Hepatocyte (in vitro differentiated cells): Measurements from ENCODE around the gene RGS14. TPM values are rescaled to one million over a fixed set of nuclear protein-coding genes. Genes with fewer than 3 reads are reported as not detected.

Experiments used
- DNase-seq: peaks from one replicate; pipeline ENCODE4 v3.0.0-alpha.2; 2016; ENCODE audit warnings: low spot score
- H2AFZ ChIP-seq: fragments of 200-600 bp; sonication (generic); 2 replicates; pipeline ENCODE4 v1.6.0; 2016; ENCODE audit warnings: antibody characterized with exemption, mild to moderate bottlenecking
- H3K27ac ChIP-seq: fragments of 200-600 bp; sonication (generic); 2 replicates; pipeline ENCODE4 v1.5.1; 2016; ENCODE audit warnings: mild to moderate bottlenecking
- H3K27me3 ChIP-seq: fragments of 200-600 bp; sonication (generic); 2 replicates; pipeline ENCODE4 v1.6.1; 2016
- H3K36me3 ChIP-seq: fragments of 200-600 bp; sonication (generic); replicated peaks from 2 replicates; pipeline ENCODE4 v1.5.1; 2016; ENCODE audit warnings: low read depth; ENCODE audit not compliant: insufficient read depth
- H3K4me1 ChIP-seq: fragments of 200-600 bp; sonication (generic); 2 replicates; pipeline ENCODE4 v1.5.1; 2016; ENCODE audit warnings: mild to moderate bottlenecking, moderate library complexity; ENCODE audit not compliant: insufficient read depth
- H3K4me2 ChIP-seq: fragments of 200-600 bp; sonication (generic); 2 replicates; pipeline ENCODE4 v1.6.0; 2016
- H3K4me3 ChIP-seq: fragments of 200-600 bp; sonication (generic); 2 replicates; pipeline ENCODE4 v1.5.1; 2016; ENCODE audit warnings: mild to moderate bottlenecking
- H3K79me2 ChIP-seq: fragments of 200-600 bp; sonication (generic); 2 replicates; pipeline ENCODE4 v1.6.0; 2017; ENCODE audit warnings: mild to moderate bottlenecking
- H3K9me2 ChIP-seq: fragments of 200-600 bp; sonication (generic); replicated peaks from 2 replicates; pipeline ENCODE4 v1.6.0; 2017; ENCODE audit warnings: mild to moderate bottlenecking; ENCODE audit not compliant: insufficient read depth
- H3K9me3 ChIP-seq: fragments of 200-600 bp; sonication (generic); 2 replicates; pipeline ENCODE4 v1.5.1; 2016; ENCODE audit warnings: low read depth, mild to moderate bottlenecking
- H4K20me1 ChIP-seq: fragments of 200-600 bp; sonication (generic); 2 replicates; pipeline ENCODE4 v1.6.0; 2016; ENCODE audit warnings: mild to moderate bottlenecking; ENCODE audit not compliant: insufficient read depth, poor library complexity, severe bottlenecking
- EZH2 ChIP-seq: fragments of 200-600 bp; sonication (generic); IDR thresholded peaks from 2 replicates; pipeline ENCODE4 v1.6.1; 2016; ENCODE audit warnings: antibody characterized with exemption, mild to moderate bottlenecking, borderline replicate concordance
- EZH2phosphoT487 ChIP-seq: fragments of 200-600 bp; sonication (generic); IDR thresholded peaks from one replicate; pipeline ENCODE4 v1.6.1; 2018; ENCODE audit warnings: antibody characterized with exemption, mild to moderate bottlenecking, low read depth, moderate library complexity; ENCODE audit not compliant: unreplicated experiment, severe bottlenecking
- WGBS: methylation state at CpG from one replicate; pipeline ENCODE4 v1.1.6; 2016; ENCODE audit warnings: low lambda C conversion rate; ENCODE audit errors: missing lambda C conversion rate; 5-methylcytosine and 5-hydroxymethylcytosine counted together
- polyA plus RNA-seq: library from polyadenylated mRNA; unstranded; fragments of >200 nt; fragmentation: Nextera tagmentation; extraction: Ambion mirVana; gene quantifications from 2 replicates; pipeline ENCODE4 v1.2.1, GENCODE V29; 2016
- total RNA-seq: library from RNA; depleted of rRNA; stranded (reverse); fragments of >200 nt; gene quantifications from 2 replicates; pipeline ENCODE4 v1.2.3, GENCODE V29; 2014
- TF ChIP-seq, protein P1 (sequence below): fragments of 200-600 bp; sonication (generic); IDR thresholded peaks from 2 replicates; pipeline ENCODE4 v1.5.1; 2016; ENCODE audit warnings: antibody characterized with exemption, mild to moderate bottlenecking; ENCODE audit not compliant: poor library complexity

Gene RGS14
- total and polyA plus RNA-seq, 2 experiments from 2014 or later = 36.5 to 37.0 TPM

DNA sequence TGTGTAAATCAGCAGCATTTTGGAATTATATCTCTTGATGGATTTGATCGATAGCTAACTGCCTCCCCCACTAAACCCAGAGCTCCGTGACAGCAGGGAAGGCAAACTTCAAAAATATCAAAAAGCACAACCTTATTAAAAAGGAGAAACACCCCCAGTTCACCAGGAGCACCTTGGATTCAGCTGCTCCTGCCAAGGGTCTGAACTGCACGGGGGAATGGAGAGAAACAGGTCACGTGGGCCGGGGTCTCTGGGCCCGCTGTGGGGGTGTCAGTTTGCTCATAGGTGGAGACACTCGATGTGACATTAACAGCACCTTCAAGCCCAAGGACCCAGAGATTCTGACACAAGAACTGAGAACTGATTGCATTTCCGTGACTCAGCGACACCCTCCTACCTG, 25.5 kb downstream of the RGS14 start:
- no peak overlapping the region for H3K27ac ChIP-seq
- no peaks in the 10 kb centered on the region for H3K9me2 ChIP-seq
- H2AFZ ChIP-seq = no peak overlapping the region
- H3K36me3 ChIP-seq = no peaks in the 10 kb centered on the region
- H4K20me1 ChIP-seq = no peaks in the 10 kb centered on the region
- H3K27me3 ChIP-seq = no peaks in the 10 kb centered on the region
- no peak overlapping the region for H3K4me3 ChIP-seq
- no peak for DNase-seq
- no peaks in the 10 kb centered on the region for H3K79me2 ChIP-seq
- 94% methylated on average over 9 of the region's 9 CpGs for WGBS
- no peaks in the 10 kb centered on the region for H3K9me3 ChIP-seq
- TF ChIP-seq EZH2phosphoT487 = no peak
- TF ChIP-seq, protein P1, sequence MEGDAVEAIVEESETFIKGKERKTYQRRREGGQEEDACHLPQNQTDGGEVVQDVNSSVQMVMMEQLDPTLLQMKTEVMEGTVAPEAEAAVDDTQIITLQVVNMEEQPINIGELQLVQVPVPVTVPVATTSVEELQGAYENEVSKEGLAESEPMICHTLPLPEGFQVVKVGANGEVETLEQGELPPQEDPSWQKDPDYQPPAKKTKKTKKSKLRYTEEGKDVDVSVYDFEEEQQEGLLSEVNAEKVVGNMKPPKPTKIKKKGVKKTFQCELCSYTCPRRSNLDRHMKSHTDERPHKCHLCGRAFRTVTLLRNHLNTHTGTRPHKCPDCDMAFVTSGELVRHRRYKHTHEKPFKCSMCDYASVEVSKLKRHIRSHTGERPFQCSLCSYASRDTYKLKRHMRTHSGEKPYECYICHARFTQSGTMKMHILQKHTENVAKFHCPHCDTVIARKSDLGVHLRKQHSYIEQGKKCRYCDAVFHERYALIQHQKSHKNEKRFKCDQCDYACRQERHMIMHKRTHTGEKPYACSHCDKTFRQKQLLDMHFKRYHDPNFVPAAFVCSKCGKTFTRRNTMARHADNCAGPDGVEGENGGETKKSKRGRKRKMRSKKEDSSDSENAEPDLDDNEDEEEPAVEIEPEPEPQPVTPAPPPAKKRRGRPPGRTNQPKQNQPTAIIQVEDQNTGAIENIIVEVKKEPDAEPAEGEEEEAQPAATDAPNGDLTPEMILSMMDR = no peak
- TF ChIP-seq EZH2 = no peak
- H3K4me2 ChIP-seq = no peak overlapping the region
- H3K4me1 ChIP-seq = peaks cover 10% of the 10 kb centered on the region

DNA sequence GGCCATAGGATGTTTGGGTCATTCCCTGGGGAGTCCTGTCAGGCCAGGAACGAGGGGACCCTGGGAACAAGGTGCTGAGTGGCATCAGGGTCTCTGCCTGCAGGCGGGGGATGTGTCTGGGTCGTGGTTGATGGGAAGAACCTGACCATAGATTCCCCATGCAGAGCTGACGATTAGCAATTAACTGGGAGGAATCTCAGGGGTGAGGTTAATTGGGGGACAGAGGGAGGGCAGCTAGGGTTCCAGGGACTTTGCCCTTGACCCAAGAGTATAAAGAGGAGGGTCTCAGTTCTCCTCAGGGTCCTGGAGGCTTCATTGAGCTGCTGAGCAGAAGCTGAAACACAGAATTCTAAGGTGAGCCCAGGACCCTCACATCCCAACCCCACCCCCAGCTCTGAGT, 26.4 kb downstream of the RGS14 start, which contains the start of gene SLC34A1:
TSS of gene SLC34A1 (plus strand) at position 301 of the 400 bp plus-strand sequence. CDS start 1,308 bp downstream, outside the sequence.
- Histone ChIP-seq H3K4me1 (peaks cover 3% of the 10 kb centered on the region), H3K4me3 (no peak within 1 kb of the TSS), H3K79me2 (no peaks in the 10 kb centered on the region), H3K4me2 (no peak within 1 kb of the TSS), H3K27me3 (no peaks in the 10 kb centered on the region), H3K9me2 (no peaks in the 10 kb centered on the region), H4K20me1 (no peaks in the 10 kb centered on the region), H3K27ac (no peak within 1 kb of the TSS), H2AFZ (no peak within 1 kb of the TSS), H3K36me3 (no peaks in the 10 kb centered on the region), H3K9me3 (no peaks in the 10 kb centered on the region)
- no peak for TF ChIP-seq EZH2phosphoT487
- TF ChIP-seq, protein P1 = no peak
- TF ChIP-seq EZH2 = no peak
- WGBS = 84% methylated on average over 4 of the region's 4 CpGs
- DNase-seq = no peak

DNA sequence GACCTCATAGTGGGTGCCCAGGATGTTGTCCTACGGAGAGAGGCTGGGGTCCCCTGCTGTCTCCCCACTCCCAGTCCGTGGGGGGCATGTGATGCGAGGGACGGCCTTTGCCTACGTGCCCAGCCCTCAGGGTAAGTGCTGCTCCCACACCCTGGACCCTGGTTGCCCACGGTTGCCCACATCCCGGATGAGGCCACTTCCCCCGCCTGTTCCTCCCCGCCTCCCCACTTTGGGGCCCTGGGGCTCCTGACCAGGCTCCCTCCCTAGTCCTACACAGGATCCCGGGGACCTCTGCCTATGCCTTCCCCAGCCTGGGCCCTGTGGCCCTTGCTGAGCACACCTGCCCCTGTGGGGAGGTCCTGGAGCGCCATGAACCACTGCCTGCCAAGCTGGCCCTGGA, 28.0 kb downstream of the RGS14 start:
- Histone ChIP-seq H3K36me3 (no peaks in the 10 kb centered on the region), H3K27ac (no peak overlapping the region), H3K4me1 (peaks cover 3% of the 10 kb centered on the region), H3K79me2 (no peaks in the 10 kb centered on the region), H2AFZ (no peak overlapping the region), H3K4me3 (no peak overlapping the region), H4K20me1 (no peaks in the 10 kb centered on the region), H3K9me2 (no peaks in the 10 kb centered on the region), H3K4me2 (no peak overlapping the region), H3K27me3 (no peaks in the 10 kb centered on the region), H3K9me3 (no peaks in the 10 kb centered on the region)
- no peak for TF ChIP-seq EZH2
- TF ChIP-seq EZH2phosphoT487 = no peak
- TF ChIP-seq, protein P1 = no peak
- 93% methylated on average over 9 of the region's 11 CpGs for WGBS
- no peak for DNase-seq

DNA sequence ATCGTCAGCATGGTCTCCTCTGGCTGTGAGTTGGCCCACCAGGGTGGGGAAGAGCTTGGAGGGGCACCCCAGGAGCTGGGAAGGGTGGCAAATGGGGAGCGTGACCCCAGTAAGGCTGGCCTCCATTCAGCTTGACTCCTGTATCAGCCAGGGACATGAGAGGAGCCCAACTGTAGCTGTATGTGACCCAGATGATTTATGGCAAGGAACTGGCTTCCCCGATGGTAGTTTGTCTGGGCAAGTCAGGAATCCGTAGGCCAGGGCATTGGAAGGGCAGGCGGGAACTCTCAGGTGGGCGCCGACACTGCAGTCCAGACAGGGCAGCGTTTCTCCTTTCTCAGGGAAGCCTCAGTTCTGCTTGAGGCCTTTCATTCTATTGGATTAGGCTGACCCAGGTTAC, 28.8 kb downstream of the RGS14 start:
- Histone ChIP-seq H3K9me2 (no peaks in the 10 kb centered on the region), H3K4me3 (no peak overlapping the region), H3K9me3 (no peaks in the 10 kb centered on the region), H3K27ac (no peak overlapping the region), H3K79me2 (no peaks in the 10 kb centered on the region), H3K4me1 (peaks cover 3% of the 10 kb centered on the region), H2AFZ (no peak overlapping the region), H4K20me1 (no peaks in the 10 kb centered on the region), H3K36me3 (no peaks in the 10 kb centered on the region), H3K27me3 (no peaks in the 10 kb centered on the region), H3K4me2 (no peak overlapping the region)
- WGBS = 88% methylated on average over 8 of the region's 8 CpGs
- TF ChIP-seq EZH2 = no peak
- TF ChIP-seq EZH2phosphoT487 = no peak
- TF ChIP-seq, protein P1 = no peak
- DNase-seq = no peak
